ENCODE data around the gene RIPK1. TPM values are rescaled to one million over a fixed set of nuclear protein-coding genes. Genes with fewer than 3 reads are reported as not detected.

RIPK1 gene
- total and polyA plus RNA-seq, 10 of the 15 experiments (the other 5 are each of a cell fraction or from before 2014, with no cell fraction given): 1.6 to 11.2 (median 6.3) TPM

DNA sequence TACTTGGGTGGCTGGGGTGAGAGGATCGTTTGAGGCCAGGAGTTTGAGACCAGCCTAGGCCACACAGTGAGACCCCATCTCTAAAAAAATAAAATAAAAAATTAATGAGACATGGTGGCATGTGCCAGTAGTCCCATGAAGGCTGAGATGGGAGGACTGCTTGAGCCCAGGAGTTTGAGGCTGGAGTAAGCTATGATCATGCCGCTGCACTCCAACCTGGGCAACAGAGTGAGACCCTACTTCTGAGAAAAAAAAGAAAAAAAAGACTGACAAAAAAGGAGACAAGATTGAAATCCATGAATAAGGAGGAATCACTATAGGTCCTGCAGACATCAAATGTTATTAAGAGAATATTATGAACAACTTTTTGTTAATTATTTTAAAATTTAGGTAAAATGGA is 26.5 kb downstream of the RIPK1 start:
- no peak overlapping the region for H2AFZ ChIP-seq (ENCODE audit: control insufficient read depth, low read depth, low read length)
- H3K36me3 ChIP-seq (ENCODE audit: control insufficient read depth in 2 of 2, insufficient read depth in 2 of 2, low read length in 1 of 2): peaks cover 3% of the 10 kb centered on the region in 2 experiments; a peak in 2 of 4 replicates
- H3K4me1 ChIP-seq (ENCODE audit: control insufficient read depth, insufficient read depth, low read length): no peaks in the 10 kb centered on the region
- ChIA-PET CTCF (no interaction called here), POLR2A (no interaction called here), SMC1A (ENCODE audit: uncharacterized antibody, unreplicated experiment) (interaction anchor here (1.2 kb wide), 1 partner anchor 25 kb away, joined by 7 read pairs; no protein-coding TSS in a partner anchor), RAD21 (ENCODE audit: unreplicated experiment) (no interaction called here)
- H3K27ac ChIP-seq (ENCODE audit: control insufficient read depth, insufficient read depth): no peak overlapping the region
- intact Hi-C loops (cut with micrococcal nuclease; ENCODE audit: unreplicated experiment) (no loop called here), in situ Hi-C loops (cut with MboI) (no loop called here)
- H4K20me1 ChIP-seq (ENCODE audit: control insufficient read depth, insufficient read depth): no peaks in the 10 kb centered on the region
- no peaks in the 10 kb centered on the region for H3K79me2 ChIP-seq (ENCODE audit: control insufficient read depth, insufficient read depth, low read length)
- ATAC-seq: no peak
- WGBS (ENCODE audit: insufficient coverage, insufficient replicate concordance, low lambda C conversion rate, missing lambda C conversion rate): 94% methylated on average over 2 of the region's 2 CpGs
- BruUV-seq (replicated peaks): no TSS peak
- H3K9me3 ChIP-seq (replicated peaks; ENCODE audit: control insufficient read depth, insufficient read depth, low read length): no peaks in the 10 kb centered on the region
- H3K4me2 ChIP-seq (ENCODE audit: control insufficient read depth, insufficient read depth): no peak overlapping the region
- no peaks in the 10 kb centered on the region for H3K27me3 ChIP-seq (replicated peaks in 1 of 2; ENCODE audit: control insufficient read depth in 2 of 2, insufficient read depth in 2 of 2, low read length in 1 of 2)
- TF ChIP-seq STAT1 (conservative IDR thresholded peaks at IDR 0.05): no peak
- TF ChIP-seq POLR2AphosphoS5 (IDR thresholded peaks at IDR 0.05; ENCODE audit: low read length): no peak
- no peak for TF ChIP-seq EP300 (IDR thresholded peaks at IDR 0.05; ENCODE audit: borderline replicate concordance in 1 of 2, control insufficient read depth in 1 of 2, low read depth in 2 of 2, low read length in 2 of 2)
- TF ChIP-seq IRF4 (IDR thresholded peaks at IDR 0.05; ENCODE audit: low read depth, low read length): no peak
- TF ChIP-seq PAX8 (IDR thresholded peaks at IDR 0.05): no peak
- TF ChIP-seq, protein P1, sequence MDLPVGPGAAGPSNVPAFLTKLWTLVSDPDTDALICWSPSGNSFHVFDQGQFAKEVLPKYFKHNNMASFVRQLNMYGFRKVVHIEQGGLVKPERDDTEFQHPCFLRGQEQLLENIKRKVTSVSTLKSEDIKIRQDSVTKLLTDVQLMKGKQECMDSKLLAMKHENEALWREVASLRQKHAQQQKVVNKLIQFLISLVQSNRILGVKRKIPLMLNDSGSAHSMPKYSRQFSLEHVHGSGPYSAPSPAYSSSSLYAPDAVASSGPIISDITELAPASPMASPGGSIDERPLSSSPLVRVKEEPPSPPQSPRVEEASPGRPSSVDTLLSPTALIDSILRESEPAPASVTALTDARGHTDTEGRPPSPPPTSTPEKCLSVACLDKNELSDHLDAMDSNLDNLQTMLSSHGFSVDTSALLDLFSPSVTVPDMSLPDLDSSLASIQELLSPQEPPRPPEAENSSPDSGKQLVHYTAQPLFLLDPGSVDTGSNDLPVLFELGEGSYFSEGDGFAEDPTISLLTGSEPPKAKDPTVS (IDR thresholded peaks at IDR 0.05; ENCODE audit: low read depth, low read length): no peak
- no peak for TF ChIP-seq NFYB (IDR thresholded peaks at IDR 0.05; ENCODE audit: insufficient read depth, low read depth, low read length)
- TF ChIP-seq CBX3 (IDR thresholded peaks at IDR 0.05; ENCODE audit: borderline replicate concordance, low read depth): no peak
- TF ChIP-seq, protein P2, sequence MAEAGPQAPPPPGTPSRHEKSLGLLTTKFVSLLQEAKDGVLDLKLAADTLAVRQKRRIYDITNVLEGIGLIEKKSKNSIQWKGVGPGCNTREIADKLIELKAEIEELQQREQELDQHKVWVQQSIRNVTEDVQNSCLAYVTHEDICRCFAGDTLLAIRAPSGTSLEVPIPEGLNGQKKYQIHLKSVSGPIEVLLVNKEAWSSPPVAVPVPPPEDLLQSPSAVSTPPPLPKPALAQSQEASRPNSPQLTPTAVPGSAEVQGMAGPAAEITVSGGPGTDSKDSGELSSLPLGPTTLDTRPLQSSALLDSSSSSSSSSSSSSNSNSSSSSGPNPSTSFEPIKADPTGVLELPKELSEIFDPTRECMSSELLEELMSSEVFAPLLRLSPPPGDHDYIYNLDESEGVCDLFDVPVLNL (IDR thresholded peaks at IDR 0.05; ENCODE audit: low read depth, low read length): no peak
- TF ChIP-seq, protein P3, sequence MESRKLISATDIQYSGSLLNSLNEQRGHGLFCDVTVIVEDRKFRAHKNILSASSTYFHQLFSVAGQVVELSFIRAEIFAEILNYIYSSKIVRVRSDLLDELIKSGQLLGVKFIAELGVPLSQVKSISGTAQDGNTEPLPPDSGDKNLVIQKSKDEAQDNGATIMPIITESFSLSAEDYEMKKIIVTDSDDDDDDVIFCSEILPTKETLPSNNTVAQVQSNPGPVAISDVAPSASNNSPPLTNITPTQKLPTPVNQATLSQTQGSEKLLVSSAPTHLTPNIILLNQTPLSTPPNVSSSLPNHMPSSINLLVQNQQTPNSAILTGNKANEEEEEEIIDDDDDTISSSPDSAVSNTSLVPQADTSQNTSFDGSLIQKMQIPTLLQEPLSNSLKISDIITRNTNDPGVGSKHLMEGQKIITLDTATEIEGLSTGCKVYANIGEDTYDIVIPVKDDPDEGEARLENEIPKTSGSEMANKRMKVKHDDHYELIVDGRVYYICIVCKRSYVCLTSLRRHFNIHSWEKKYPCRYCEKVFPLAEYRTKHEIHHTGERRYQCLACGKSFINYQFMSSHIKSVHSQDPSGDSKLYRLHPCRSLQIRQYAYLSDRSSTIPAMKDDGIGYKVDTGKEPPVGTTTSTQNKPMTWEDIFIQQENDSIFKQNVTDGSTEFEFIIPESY (IDR thresholded peaks at IDR 0.05): no peak
- TF ChIP-seq, protein P4, sequence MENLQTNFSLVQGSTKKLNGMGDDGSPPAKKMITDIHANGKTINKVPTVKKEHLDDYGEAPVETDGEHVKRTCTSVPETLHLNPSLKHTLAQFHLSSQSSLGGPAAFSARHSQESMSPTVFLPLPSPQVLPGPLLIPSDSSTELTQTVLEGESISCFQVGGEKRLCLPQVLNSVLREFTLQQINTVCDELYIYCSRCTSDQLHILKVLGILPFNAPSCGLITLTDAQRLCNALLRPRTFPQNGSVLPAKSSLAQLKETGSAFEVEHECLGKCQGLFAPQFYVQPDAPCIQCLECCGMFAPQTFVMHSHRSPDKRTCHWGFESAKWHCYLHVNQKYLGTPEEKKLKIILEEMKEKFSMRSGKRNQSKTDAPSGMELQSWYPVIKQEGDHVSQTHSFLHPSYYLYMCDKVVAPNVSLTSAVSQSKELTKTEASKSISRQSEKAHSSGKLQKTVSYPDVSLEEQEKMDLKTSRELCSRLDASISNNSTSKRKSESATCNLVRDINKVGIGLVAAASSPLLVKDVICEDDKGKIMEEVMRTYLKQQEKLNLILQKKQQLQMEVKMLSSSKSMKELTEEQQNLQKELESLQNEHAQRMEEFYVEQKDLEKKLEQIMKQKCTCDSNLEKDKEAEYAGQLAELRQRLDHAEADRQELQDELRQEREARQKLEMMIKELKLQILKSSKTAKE (IDR thresholded peaks at IDR 0.05; ENCODE audit: low read depth, poor library complexity, severe bottlenecking): no peak
- TF ChIP-seq, protein P5, sequence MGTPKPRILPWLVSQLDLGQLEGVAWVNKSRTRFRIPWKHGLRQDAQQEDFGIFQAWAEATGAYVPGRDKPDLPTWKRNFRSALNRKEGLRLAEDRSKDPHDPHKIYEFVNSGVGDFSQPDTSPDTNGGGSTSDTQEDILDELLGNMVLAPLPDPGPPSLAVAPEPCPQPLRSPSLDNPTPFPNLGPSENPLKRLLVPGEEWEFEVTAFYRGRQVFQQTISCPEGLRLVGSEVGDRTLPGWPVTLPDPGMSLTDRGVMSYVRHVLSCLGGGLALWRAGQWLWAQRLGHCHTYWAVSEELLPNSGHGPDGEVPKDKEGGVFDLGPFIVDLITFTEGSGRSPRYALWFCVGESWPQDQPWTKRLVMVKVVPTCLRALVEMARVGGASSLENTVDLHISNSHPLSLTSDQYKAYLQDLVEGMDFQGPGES (IDR thresholded peaks at IDR 0.05): no peak
- TF ChIP-seq, protein P6, sequence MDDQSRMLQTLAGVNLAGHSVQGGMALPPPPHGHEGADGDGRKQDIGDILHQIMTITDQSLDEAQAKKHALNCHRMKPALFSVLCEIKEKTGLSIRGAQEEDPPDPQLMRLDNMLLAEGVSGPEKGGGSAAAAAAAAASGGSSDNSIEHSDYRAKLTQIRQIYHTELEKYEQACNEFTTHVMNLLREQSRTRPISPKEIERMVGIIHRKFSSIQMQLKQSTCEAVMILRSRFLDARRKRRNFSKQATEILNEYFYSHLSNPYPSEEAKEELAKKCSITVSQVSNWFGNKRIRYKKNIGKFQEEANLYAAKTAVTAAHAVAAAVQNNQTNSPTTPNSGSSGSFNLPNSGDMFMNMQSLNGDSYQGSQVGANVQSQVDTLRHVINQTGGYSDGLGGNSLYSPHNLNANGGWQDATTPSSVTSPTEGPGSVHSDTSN (IDR thresholded peaks at IDR 0.05; ENCODE audit: insufficient replicate concordance, low read depth, low read length): no peak
- no peak for TF ChIP-seq POU2F2 (IDR thresholded peaks at IDR 0.05; ENCODE audit: borderline replicate concordance, low read depth, low read length)
- H3K4me3 ChIP-seq: no peak overlapping the region
- DNase-seq (ENCODE audit: low read depth, low spot score): no peak
- no peak overlapping the region for H3K9ac ChIP-seq (ENCODE audit: control insufficient read depth, insufficient read depth, low read length)
- FAIRE-seq: no peak

All from GM12878 (cell line).